ENCODE data around the gene PSMA4.

The PSMA4 gene

GRCh38 chr15:78536134-78536533, 4.1 kb upstream of the PSMA4 start (continued):
- no peak for TF ChIP-seq PRDM4 (tag by site-specific recombination; IDR thresholded peaks at IDR 0.05)
- peak; percentile 87 for TF ChIP-seq ZNF776 (tag by site-specific recombination; IDR thresholded peaks at IDR 0.05; ENCODE audit: borderline replicate concordance)
- TF ChIP-seq HOXC10 (CRISPR knock-in tag; IDR thresholded peaks at IDR 0.05) = no peak
- no peak for TF ChIP-seq ZNF140 (tag by site-specific recombination; IDR thresholded peaks at IDR 0.05)
- no peak for TF ChIP-seq MEIS1 (CRISPR knock-in tag; IDR thresholded peaks at IDR 0.05; ENCODE audit: borderline replicate concordance)
- TF ChIP-seq ZNF561 (tag by site-specific recombination; IDR thresholded peaks at IDR 0.05; ENCODE audit: borderline replicate concordance) = no peak
- no peak for TF ChIP-seq ZBTB17 (tag by site-specific recombination; IDR thresholded peaks at IDR 0.05)
- TF ChIP-seq ZNF621 (tag by site-specific recombination; IDR thresholded peaks at IDR 0.05) = peak; percentile 95; the same call in 1 of the 2 replicates
- peak; percentile 94 for TF ChIP-seq ZNF692 (tag by site-specific recombination; IDR thresholded peaks at IDR 0.05)
- no peak for TF ChIP-seq ZSCAN23 (tag by site-specific recombination; IDR thresholded peaks at IDR 0.05)
- peak; percentile 99 for TF ChIP-seq ZNF398 (tag by site-specific recombination; IDR thresholded peaks at IDR 0.05)
- TF ChIP-seq ZNF18 (tag by site-specific recombination; IDR thresholded peaks at IDR 0.05) = no peak
- peak; percentile 67 for TF ChIP-seq ZBTB21 (tag by site-specific recombination; IDR thresholded peaks at IDR 0.05)
- no peak for TF ChIP-seq ZNF488 (tag by site-specific recombination; IDR thresholded peaks at IDR 0.05)
- TF ChIP-seq ZNF530 (tag by site-specific recombination; IDR thresholded peaks at IDR 0.05; ENCODE audit: low read depth) = no peak
- no peak for TF ChIP-seq ZNF239 (tag by site-specific recombination; IDR thresholded peaks at IDR 0.05)
- TF ChIP-seq HOXA7 (CRISPR knock-in tag; IDR thresholded peaks at IDR 0.05; ENCODE audit: borderline replicate concordance) = no peak
- TF ChIP-seq ZBTB6 (tag by site-specific recombination; IDR thresholded peaks at IDR 0.05) = no peak
- TF ChIP-seq ZNF121 (tag by site-specific recombination; IDR thresholded peaks at IDR 0.05) = no peak
- TF ChIP-seq ZBTB26 (tag by site-specific recombination; optimal IDR thresholded peaks at IDR 0.05) = no peak
- no peak for TF ChIP-seq ZSCAN30 (tag by site-specific recombination; IDR thresholded peaks at IDR 0.05)
- TF ChIP-seq ZNF148 (tag by site-specific recombination; IDR thresholded peaks at IDR 0.05; ENCODE audit: borderline replicate concordance) = peak; percentile 95
- no peak for TF ChIP-seq PRDM10 (tag by site-specific recombination; IDR thresholded peaks at IDR 0.05)

All from HEK293 (cell line).